SK-N-SH (cell line): Measurements from ENCODE around the gene ETAA1. TPM values are rescaled to one million over a fixed set of nuclear protein-coding genes. Genes with fewer than 3 reads are reported as not detected.

Source experiments
- CTCF ChIA-PET: fragments of 300-600, 350-600 bp; formaldehyde crosslinking; extraction: SDS; loops from one replicate; lab custom pipeline; 2021; lab: Yijun Ruan, JAX
- POLR2A ChIA-PET: fragments of 350-600 bp; sonication (Branson Sonifier 250); formaldehyde crosslinking; extraction: SDS; loops from one replicate; lab custom pipeline; 2020; ENCODE audit warnings: antibody characterized with exemption, inconsistent platforms; lab: Yijun Ruan, JAX
- DNase-seq: peaks from one replicate; pipeline ENCODE4 v3.0.0; 2012
- H2AFZ ChIP-seq: fragments of 200-600 bp; sonication (generic); 2 replicates; pipeline ENCODE4 v1.8.1; 2016; ENCODE audit warnings: antibody characterized with exemption, mild to moderate bottlenecking, low read depth
- H3F3A ChIP-seq: fragments of 200-600 bp; sonication (generic); replicated peaks from 2 replicates; pipeline ENCODE3; 2016; ENCODE audit warnings: antibody characterized with exemption, mild to moderate bottlenecking; ENCODE audit not compliant: insufficient read depth
- H3K27ac ChIP-seq, 2 experiments: fragments of 200-500 bp in 1 of 2; fragments of 200-600 bp in 1 of 2; sonication (Bioruptor generic) in 1 of 2; sonication (generic), shearing (Covaris generic) in 1 of 2; 2 replicates each; pipeline versions ENCODE4 v1.5.1 to v1.6.1; 2014 to 2016; ENCODE audit warnings: low read depth in 2 of 2, inconsistent platforms in 1 of 2, low read length in 1 of 2, mild to moderate bottlenecking in 1 of 2, mixed read lengths in 1 of 2
- H3K27me3 ChIP-seq: fragments of 200-600 bp; sonication (generic), shearing (Covaris generic); 2 replicates; pipeline ENCODE4 v1.6.1; 2016; ENCODE audit warnings: mixed run types; ENCODE audit not compliant: insufficient read depth
- H3K36me3 ChIP-seq, 2 experiments: fragments of 200-500 bp in 1 of 2; fragments of 200-600 bp in 1 of 2; sonication (Bioruptor generic) in 1 of 2; sonication (generic) in 1 of 2; replicated peaks in 1 of 2; 2 replicates each; pipeline versions ENCODE3 to v1.5.1; 2014 to 2016; ENCODE audit warnings: low read length in 1 of 2, mild to moderate bottlenecking in 1 of 2; ENCODE audit not compliant: insufficient read depth in 2 of 2, control insufficient read depth in 1 of 2
- H3K4me1 ChIP-seq, 2 experiments: fragments of 200-500 bp in 1 of 2; fragments of 200-600 bp in 1 of 2; sonication (Bioruptor generic) in 1 of 2; sonication (generic), shearing (Covaris generic) in 1 of 2; 2 replicates each; pipeline versions ENCODE4 v1.5.1 to v1.6.1; 2014 to 2016; ENCODE audit warnings: low read depth in 1 of 2, low read length in 1 of 2, mixed run types in 1 of 2; ENCODE audit not compliant: insufficient read depth in 2 of 2, control insufficient read depth in 1 of 2
- H3K4me2 ChIP-seq: fragments of 200-600 bp; sonication (generic), shearing (Covaris generic); 2 replicates; pipeline ENCODE4 v1.6.1; 2017; ENCODE audit warnings: mixed run types
- H3K4me3 ChIP-seq, 2 experiments: fragments of 200-500 bp in 1 of 2; fragments of 200-600 bp in 1 of 2; sonication (Bioruptor generic) in 1 of 2; sonication (generic), shearing (Covaris generic) in 1 of 2; 2 replicates each; pipeline versions ENCODE4 v1.5.1 to v1.8.1; 2014 to 2016; ENCODE audit warnings: low read depth in 2 of 2, inconsistent platforms in 1 of 2, low read length in 1 of 2, mild to moderate bottlenecking in 1 of 2, mixed read lengths in 1 of 2, moderate library complexity in 1 of 2
- H3K79me2 ChIP-seq: fragments of 200-600 bp; sonication (generic); 2 replicates; pipeline ENCODE4 v1.8.1; 2017; ENCODE audit warnings: mild to moderate bottlenecking; ENCODE audit not compliant: insufficient read depth
- H3K9ac ChIP-seq: fragments of 200-600 bp; sonication (generic); 2 replicates; pipeline ENCODE4 v1.6.1; 2017; ENCODE audit warnings: mixed run types
- H3K9me2 ChIP-seq: fragments of 200-600 bp; sonication (generic); 2 replicates; pipeline ENCODE4 v1.6.1; 2017; ENCODE audit warnings: mixed run types
- H3K9me3 ChIP-seq: fragments of 200-600 bp; sonication (generic); 2 replicates; pipeline ENCODE4 v1.6.1; 2017; ENCODE audit warnings: mixed run types, mild to moderate bottlenecking, moderate library complexity
- H4K20me1 ChIP-seq: fragments of 200-600 bp; sonication (generic); 2 replicates; pipeline ENCODE4 v1.6.1; 2017; ENCODE audit warnings: mild to moderate bottlenecking, mixed run types; ENCODE audit not compliant: insufficient read depth
- CHD2 ChIP-seq: fragments of 150-350 bp; IDR thresholded peaks from 2 replicates; pipeline ENCODE4 v1.6.1; 2018; ENCODE audit warnings: low read length; ENCODE audit not compliant: partially characterized antibody
- CTCF ChIP-seq: fragments of 200-600 bp; sonication (generic); IDR thresholded peaks from 2 replicates; pipeline ENCODE4 v1.6.1; 2017; ENCODE audit warnings: antibody characterized with exemption, mild to moderate bottlenecking, moderate library complexity
- ELF1 ChIP-seq: IDR thresholded peaks from 2 replicates; pipeline ENCODE4 v1.4.0; 2012
- FOSL2 ChIP-seq: IDR thresholded peaks from 2 replicates; pipeline ENCODE4 v1.4.0; 2012; ENCODE audit warnings: low read depth, mild to moderate bottlenecking, moderate library complexity, borderline replicate concordance
- FOXM1 ChIP-seq: IDR thresholded peaks from 2 replicates; pipeline ENCODE4 v1.4.0; 2012; ENCODE audit warnings: low read depth, mild to moderate bottlenecking
- GABPA ChIP-seq: IDR thresholded peaks from 2 replicates; pipeline ENCODE4 v1.4.0; 2012; ENCODE audit warnings: low read depth, mild to moderate bottlenecking
- MEF2A ChIP-seq: IDR thresholded peaks from 2 replicates; pipeline ENCODE4 v1.4.0; 2012; ENCODE audit warnings: low read depth, borderline replicate concordance
- NRF1 ChIP-seq: IDR thresholded peaks from 2 replicates; pipeline ENCODE4 v1.6.1; 2012; ENCODE audit warnings: low read depth, mild to moderate bottlenecking, low read length
- RCOR1 ChIP-seq: fragments of 150-350 bp; IDR thresholded peaks from 2 replicates; pipeline ENCODE4 v1.6.1; 2017; ENCODE audit warnings: antibody characterized with exemption, low read length
- RXRA ChIP-seq: IDR thresholded peaks from 2 replicates; pipeline ENCODE4 v1.4.0; 2012; ENCODE audit warnings: low read depth, mild to moderate bottlenecking, borderline replicate concordance
- SIN3A ChIP-seq: IDR thresholded peaks from 2 replicates; pipeline ENCODE4 v1.6.1; 2012; ENCODE audit warnings: low read depth, mild to moderate bottlenecking, low read length, moderate library complexity, borderline replicate concordance
- SMC3 ChIP-seq: IDR thresholded peaks from 2 replicates; pipeline ENCODE4 v1.6.1; 2012; ENCODE audit warnings: low read depth, low read length, improper control_type of control experiment
- TCF12 ChIP-seq: IDR thresholded peaks from 2 replicates; pipeline ENCODE4 v1.4.0; 2012
- TEAD4 ChIP-seq: IDR thresholded peaks from 2 replicates; pipeline ENCODE4 v1.4.0; 2012; ENCODE audit warnings: mild to moderate bottlenecking, borderline replicate concordance; ENCODE audit not compliant: insufficient read depth
- ZBTB33 ChIP-seq: IDR thresholded peaks from 2 replicates; pipeline ENCODE4 v1.4.0; 2012; ENCODE audit warnings: low read depth, borderline replicate concordance
- WGBS: methylation state at CpG from one replicate; pipeline ENCODE4 v1.1.6; 2017; ENCODE audit warnings: low lambda C conversion rate; 5-methylcytosine and 5-hydroxymethylcytosine counted together
- polyA plus RNA-seq, 3 experiments: library from polyadenylated mRNA; depleted of rRNA; stranded (reverse); fragments of >200 nt; gene quantifications; 2 replicates each; pipeline ENCODE4 v1.2.3, GENCODE V29; 2012
- TF ChIP-seq, protein P1 (sequence below): fragments of 150-350 bp; IDR thresholded peaks from 2 replicates; pipeline ENCODE4 v1.6.1; 2017; ENCODE audit warnings: antibody characterized with exemption, low read length, low read depth, borderline replicate concordance
- TF ChIP-seq, protein P2 (sequence below): IDR thresholded peaks from 2 replicates; pipeline ENCODE4 v1.4.0; 2012; ENCODE audit warnings: low read depth, borderline replicate concordance

Gene ETAA1
- polyA plus RNA-seq, 1 of the 3 experiments (the other 2 are of a cell fraction), result 6.8 TPM

GRCh38 chr2:67445652-67446268, 48.6 kb downstream of the ETAA1 start:
- no peak for TF ChIP-seq CTCF
- no peak for TF ChIP-seq ZBTB33
- TF ChIP-seq, protein P1, sequence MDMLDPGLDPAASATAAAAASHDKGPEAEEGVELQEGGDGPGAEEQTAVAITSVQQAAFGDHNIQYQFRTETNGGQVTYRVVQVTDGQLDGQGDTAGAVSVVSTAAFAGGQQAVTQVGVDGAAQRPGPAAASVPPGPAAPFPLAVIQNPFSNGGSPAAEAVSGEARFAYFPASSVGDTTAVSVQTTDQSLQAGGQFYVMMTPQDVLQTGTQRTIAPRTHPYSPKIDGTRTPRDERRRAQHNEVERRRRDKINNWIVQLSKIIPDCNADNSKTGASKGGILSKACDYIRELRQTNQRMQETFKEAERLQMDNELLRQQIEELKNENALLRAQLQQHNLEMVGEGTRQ, result no peak
- no peak for TF ChIP-seq RCOR1
- TF ChIP-seq FOSL2, result no peak
- TF ChIP-seq RXRA, result no peak
- no peak for TF ChIP-seq CHD2
- TF ChIP-seq SMC3, result no peak
- TF ChIP-seq TEAD4, result no peak
- TF ChIP-seq GABPA, result no peak
- TF ChIP-seq, protein P2, sequence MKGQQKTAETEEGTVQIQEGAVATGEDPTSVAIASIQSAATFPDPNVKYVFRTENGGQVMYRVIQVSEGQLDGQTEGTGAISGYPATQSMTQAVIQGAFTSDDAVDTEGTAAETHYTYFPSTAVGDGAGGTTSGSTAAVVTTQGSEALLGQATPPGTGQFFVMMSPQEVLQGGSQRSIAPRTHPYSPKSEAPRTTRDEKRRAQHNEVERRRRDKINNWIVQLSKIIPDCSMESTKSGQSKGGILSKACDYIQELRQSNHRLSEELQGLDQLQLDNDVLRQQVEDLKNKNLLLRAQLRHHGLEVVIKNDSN, result no peak
- no peak for TF ChIP-seq NRF1
- TF ChIP-seq ELF1, result no peak
- no peak for TF ChIP-seq SIN3A
- TF ChIP-seq TCF12, result no peak
- no peak for TF ChIP-seq FOXM1
- TF ChIP-seq MEF2A, result no peak
- Histone ChIP-seq H3K4me3 (no peak overlapping the region), H3K4me2 (no peak overlapping the region), H3F3A (no peaks in the 10 kb centered on the region), H3K36me3 (no peaks in the 10 kb centered on the region), H3K9me2 (no peaks in the 10 kb centered on the region), H4K20me1 (no peaks in the 10 kb centered on the region), H3K9ac (no peak overlapping the region), H3K27ac (no peak overlapping the region), H2AFZ (no peak overlapping the region), H3K27me3 (no peaks in the 10 kb centered on the region), H3K9me3 (no peaks in the 10 kb centered on the region), H3K79me2 (no peaks in the 10 kb centered on the region), H3K4me1 (no peaks in the 10 kb centered on the region)
- POLR2A ChIA-PET, result no interaction called here
- DNase-seq, result no peak
- 86% methylated on average over 5 of the region's 5 CpGs for WGBS
- CTCF ChIA-PET, result no interaction called here
